H1 (cell line): ENCODE data around the gene HRH3. TPM values are rescaled to one million over a fixed set of nuclear protein-coding genes. Genes with fewer than 3 reads are reported as not detected.
A peak's percentile ranks its signal among the peaks of the same experiment; 100 is the strongest.

Source experiments
- CHD7 ChIP-seq: fragments of 300-600 bp; sonication (generic); IDR thresholded peaks from 2 replicates; pipeline ENCODE4 v1.7.1; 2012; ENCODE audit warnings: low read length, moderate library complexity, mild to moderate bottlenecking, inconsistent platforms; ENCODE audit not compliant: insufficient replicate concordance
- CREB1 ChIP-seq: IDR thresholded peaks from 2 replicates; pipeline ENCODE4 v1.6.1; 2012; ENCODE audit warnings: inconsistent platforms
- KDM4A ChIP-seq: IDR thresholded peaks from one replicate; pipeline ENCODE4 v1.7.1; 2012; ENCODE audit warnings: low read depth, mild to moderate bottlenecking, moderate library complexity, low read length, inconsistent platforms; ENCODE audit not compliant: severe bottlenecking
- YY1 ChIP-seq: IDR thresholded peaks from 2 replicates; pipeline ENCODE4 v1.6.1; 2011; ENCODE audit warnings: low read depth, mild to moderate bottlenecking, low read length
- polyA plus RNA-seq, 7 experiments: library from polyadenylated mRNA; depleted of rRNA in 3 of 7; stranded (reverse) in 5 of 7; unstranded in 2 of 7; fragments of >200 nt in 5 of 7; fragments of 200-250 nt in 2 of 7; gene quantifications; 1 replicate in 5 of 7; 2 replicates in 1 of 7; 4 replicates in 1 of 7; pipeline versions ENCODE4 v1.2.1 to v1.2.3, GENCODE V29; 2011 to 2013; ENCODE audit warnings: missing spikeins in 2 of 7, mixed read lengths in 2 of 7
- total RNA-seq: library from RNA; stranded (reverse); fragmentation: NEBNext Ultra II Directional; extraction: Animal tissue kit (Norgen Biotek cat#: 25700); gene quantifications from 2 replicates; pipeline ENCODE4 v1.2.1, GENCODE V29; 2021

Gene HRH3
- total and polyA plus RNA-seq, 2 of the 8 experiments (the other 6 are each of a cell fraction or from before 2014, with no cell fraction given): 2.0 to 4.5 TPM

GRCh38 chr20:62220666-62221568 is 839 bp upstream of the HRH3 start (continued):
- TF ChIP-seq CHD7: no peak
- TF ChIP-seq KDM4A: peak; percentile 49
- peak; percentile 42 for TF ChIP-seq CREB1
- TF ChIP-seq YY1: no peak
- TF ChIP-seq, all 59 proteins: peak for 4
